NT2/D1 (cell line): ENCODE measurements around the gene CACNA1D.

ENCODE experiments used
- YY1 ChIP-seq: IDR thresholded peaks from 2 replicates; pipeline ENCODE4 v1.6.1; 2011; ENCODE audit not compliant: insufficient read length, insufficient read depth
- ZNF274 ChIP-seq: IDR thresholded peaks from 2 replicates; pipeline ENCODE4 v1.6.1; 2011; ENCODE audit warnings: mild to moderate bottlenecking, low read depth, low read length

GRCh38 chr3:53649816-53650215, 155.4 kb downstream of the CACNA1D start:
- TF ChIP-seq YY1 (no peak), ZNF274 (no peak)
